Lower leg skin (tissue), 4 donors: ENCODE measurements around the gene TMX2. TPM values are rescaled to one million over a fixed set of nuclear protein-coding genes. Genes with fewer than 3 reads are reported as not detected.

ENCODE experiments used
- DNase-seq, 2 donors: peaks; one replicate each; pipeline ENCODE4 v3.0.0-alpha.2; 2019; ENCODE audit warnings: low spot score in 2 of 2
- H3K4me3 ChIP-seq: fragments of 200-600 bp; sonication (generic); 2 replicates; pipeline ENCODE4 v1.5.1; 2017; ENCODE audit warnings: mild to moderate bottlenecking, low read depth; ENCODE audit not compliant: poor library complexity, severe bottlenecking
- POLR2A ChIP-seq, 2 donors: fragments of 450-650 bp; IDR thresholded peaks; one replicate each; pipeline ENCODE4 v1.6.1; 2016 to 2017; ENCODE audit warnings: antibody characterized with exemption in 2 of 2, mild to moderate bottlenecking in 1 of 2, moderate library complexity in 1 of 2
- WGBS, 2 donors: methylation state at CpG; one replicate each; pipeline ENCODE4 v1.1.5; 2018; 5-methylcytosine and 5-hydroxymethylcytosine counted together
- intact Hi-C: fragments of 100-400 bp; cut with DNase I; formaldehyde crosslinking; loops from one replicate; pipeline ENCODE4 v1.15.0; 2023; ENCODE audit warnings: low total_unique reads
- total RNA-seq, 4 donors: library from RNA; depleted of rRNA; stranded (reverse); fragments of >200 nt; gene quantifications; one replicate each; pipeline ENCODE4 v1.1.0, GENCODE V29; 2016
- TF ChIP-seq, protein P1 (sequence below), 3 donors: fragments of 450-650 bp; IDR thresholded peaks; one replicate each; pipeline ENCODE4 v1.5.1; 2016; ENCODE audit warnings: antibody characterized with exemption in 3 of 3, mild to moderate bottlenecking in 3 of 3, moderate library complexity in 2 of 3

The TMX2 gene
- total RNA-seq, 4 donors from 2014 or later, result 41.8 to 60.4 (median 45.4) TPM

DNA sequence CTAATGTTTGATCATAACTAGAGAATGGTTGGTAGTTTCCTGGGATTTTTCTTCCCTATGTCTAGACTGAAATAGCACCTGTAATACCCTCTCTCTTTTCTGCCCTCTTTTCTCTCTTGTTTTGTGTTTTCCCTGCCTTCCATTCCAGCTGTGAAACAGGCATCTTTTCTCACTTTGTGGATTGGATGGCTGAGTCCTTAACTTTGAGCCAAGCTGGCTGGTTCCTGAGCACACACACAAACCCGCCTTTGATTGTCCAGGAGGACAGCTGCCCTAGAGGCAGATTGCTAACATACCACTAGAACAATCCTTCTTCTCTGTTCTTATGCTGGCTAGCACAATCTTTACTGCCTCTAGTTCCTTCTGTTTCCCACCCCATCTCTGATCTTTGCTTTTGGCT, 66.9 kb downstream of the TMX2 start:
- no peak for TF ChIP-seq POLR2A (IDR thresholded peaks at IDR 0.05)
- WGBS, 2 donors, result 14 to 15% methylated on average over 1 of the region's 1 CpG
- no peak overlapping the region for H3K4me3 ChIP-seq
- no peak for DNase-seq
- intact Hi-C loops, result no loop called here

GRCh38 chr11:57781529-57781943, 69.1 kb downstream of the TMX2 start:
- peak in 1 of 2 donors; percentile 41 for DNase-seq
- no peak overlapping the region for H3K4me3 ChIP-seq
- 40 to 62% methylated on average over 3 of the region's 3 CpGs for WGBS, 2 donors
- no peak for TF ChIP-seq POLR2A (IDR thresholded peaks at IDR 0.05)
- TF ChIP-seq, protein P1, sequence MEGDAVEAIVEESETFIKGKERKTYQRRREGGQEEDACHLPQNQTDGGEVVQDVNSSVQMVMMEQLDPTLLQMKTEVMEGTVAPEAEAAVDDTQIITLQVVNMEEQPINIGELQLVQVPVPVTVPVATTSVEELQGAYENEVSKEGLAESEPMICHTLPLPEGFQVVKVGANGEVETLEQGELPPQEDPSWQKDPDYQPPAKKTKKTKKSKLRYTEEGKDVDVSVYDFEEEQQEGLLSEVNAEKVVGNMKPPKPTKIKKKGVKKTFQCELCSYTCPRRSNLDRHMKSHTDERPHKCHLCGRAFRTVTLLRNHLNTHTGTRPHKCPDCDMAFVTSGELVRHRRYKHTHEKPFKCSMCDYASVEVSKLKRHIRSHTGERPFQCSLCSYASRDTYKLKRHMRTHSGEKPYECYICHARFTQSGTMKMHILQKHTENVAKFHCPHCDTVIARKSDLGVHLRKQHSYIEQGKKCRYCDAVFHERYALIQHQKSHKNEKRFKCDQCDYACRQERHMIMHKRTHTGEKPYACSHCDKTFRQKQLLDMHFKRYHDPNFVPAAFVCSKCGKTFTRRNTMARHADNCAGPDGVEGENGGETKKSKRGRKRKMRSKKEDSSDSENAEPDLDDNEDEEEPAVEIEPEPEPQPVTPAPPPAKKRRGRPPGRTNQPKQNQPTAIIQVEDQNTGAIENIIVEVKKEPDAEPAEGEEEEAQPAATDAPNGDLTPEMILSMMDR (IDR thresholded peaks at IDR 0.05), result no peak
- intact Hi-C loops, result no loop called here

GRCh38 chr11:57785072-57785471, 72.7 kb downstream of the TMX2 start:
- DNase-seq, result no peak
- intact Hi-C loops, result no loop called here
- 57 to 66% methylated on average over 2 of the region's 2 CpGs for WGBS, 2 donors
- H3K4me3 ChIP-seq, result no peak overlapping the region
- TF ChIP-seq, protein P1 (IDR thresholded peaks at IDR 0.05), result no peak
- TF ChIP-seq POLR2A (IDR thresholded peaks at IDR 0.05), result no peak

- no peak for DNase-seq
- intact Hi-C loops, result no loop called here
- TF ChIP-seq, protein P1 (IDR thresholded peaks at IDR 0.05), result no peak
- no peak for TF ChIP-seq POLR2A (IDR thresholded peaks at IDR 0.05)
- 53 to 54% methylated on average over 4 of the region's 4 CpGs for WGBS, 2 donors
- H3K4me3 ChIP-seq, result no peak overlapping the region
Measured at GRCh38 chr11:57786436-57786835, 74.0 kb downstream of the TMX2 start.

- no peak for TF ChIP-seq POLR2A (IDR thresholded peaks at IDR 0.05)
- TF ChIP-seq, protein P1 (IDR thresholded peaks at IDR 0.05), result no peak
- WGBS, 2 donors, result 54 to 59% methylated on average over 4 of the region's 4 CpGs
- H3K4me3 ChIP-seq, result no peak overlapping the region
- DNase-seq, result no peak
- intact Hi-C loops, result no loop called here
Measured at GRCh38 chr11:57787006-57787604, 74.7 kb downstream of the TMX2 start.

DNA sequence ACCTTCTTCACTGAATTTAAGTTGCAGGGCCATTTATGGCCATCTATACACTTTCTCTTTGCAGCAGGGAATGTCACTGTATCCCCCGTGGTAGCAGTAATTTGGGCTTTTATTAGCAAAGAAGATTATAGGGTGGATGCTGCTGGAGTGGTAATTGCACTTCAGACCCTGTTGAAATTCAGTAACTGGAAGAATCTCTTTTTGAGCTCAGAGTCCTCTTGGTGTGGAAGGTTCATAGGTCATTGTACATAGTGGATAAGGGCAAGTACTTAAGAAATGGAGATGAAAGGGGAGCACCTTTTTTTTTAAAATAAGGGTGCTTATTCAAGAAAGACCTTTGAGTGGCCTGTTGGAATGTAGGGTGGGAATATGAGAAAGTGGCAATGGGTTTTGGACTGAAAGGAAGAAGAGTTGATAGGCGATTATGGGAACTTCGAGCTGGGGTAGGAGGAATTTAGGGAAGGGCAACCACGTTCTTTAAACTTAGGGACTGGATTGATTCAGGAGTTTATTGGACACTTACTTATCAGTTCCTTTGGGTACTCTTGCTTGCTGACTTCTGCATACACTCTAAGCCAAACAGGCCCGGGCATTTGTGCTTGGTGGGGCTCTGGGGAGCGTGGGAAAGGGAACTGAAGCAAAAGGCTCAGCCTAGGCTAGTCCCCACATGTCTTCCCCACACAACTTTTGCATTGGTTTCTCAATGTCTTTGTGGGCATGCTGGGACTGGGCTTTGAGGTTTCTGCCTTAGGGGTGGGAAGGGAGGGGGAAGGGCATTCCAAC, 75.7 kb downstream of the TMX2 start:
- intact Hi-C loops, result no loop called here
- WGBS, 2 donors, result 38 to 40% methylated on average over 6 of the region's 6 CpGs

More for the DNA sequence above, 75.7 kb downstream of the TMX2 start:
- peak in 1 of 2 donors; percentile 61 for DNase-seq
- no peak overlapping the region for H3K4me3 ChIP-seq
- no peak for TF ChIP-seq POLR2A (IDR thresholded peaks at IDR 0.05)
- TF ChIP-seq, protein P1 (IDR thresholded peaks at IDR 0.05), result no peak
